ENCODE measurements around the gene DYSF. TPM values are rescaled to one million over a fixed set of nuclear protein-coding genes. Genes with fewer than 3 reads are reported as not detected.

DYSF gene
- polyA plus RNA-seq, 1 donor (not counting 4 experiments of a cell fraction or from before 2014, with no cell fraction given): 8.2 TPM

- Histone ChIP-seq H2AFZ (ENCODE audit: control insufficient read depth, low read length) (no peak overlapping the region), H3K27ac (ENCODE audit: control insufficient read depth, insufficient read depth, low read length) (no peak overlapping the region), H3K9me3 (ENCODE audit: control insufficient read depth, low read depth, low read length) (no peaks in the 10 kb centered on the region), H3K9me1 (ENCODE audit: control insufficient read depth, extremely low read depth, insufficient read depth, low read length) (no peaks in the 10 kb centered on the region), H3K4me1 (ENCODE audit: control insufficient read depth, extremely low read depth, insufficient read depth, low read length) (no peaks in the 10 kb centered on the region), H3K4me3 (ENCODE audit: control insufficient read depth in 2 of 3, extremely low read depth in 1 of 3, insufficient read depth in 2 of 3, low read depth in 1 of 3, low read length in 3 of 3) (no peak overlapping the region), H3K79me2 (ENCODE audit: control insufficient read depth, insufficient read depth, low read length) (no peaks in the 10 kb centered on the region), H4K20me1 (ENCODE audit: control insufficient read depth, extremely low read depth, insufficient read depth, low read length) (no peaks in the 10 kb centered on the region), H3K36me3 (ENCODE audit: control insufficient read depth in 2 of 2, extremely low read depth in 1 of 2, insufficient read depth in 2 of 2, low read length in 2 of 2) (peaks cover 0 to 3% of the 10 kb centered on the region in 2 experiments), H3K9ac (ENCODE audit: control insufficient read depth, extremely low read depth, insufficient read depth, low read length) (no peak overlapping the region), H3K4me2 (ENCODE audit: control insufficient read depth, extremely low read depth, insufficient read depth, low read depth, low read length) (no peak overlapping the region), H3K27me3 (ENCODE audit: control insufficient read depth, extremely low read depth, insufficient read depth, low read length) (peaks cover 5% of the 10 kb centered on the region)
- FAIRE-seq: no peak
- TF ChIP-seq, protein P1, sequence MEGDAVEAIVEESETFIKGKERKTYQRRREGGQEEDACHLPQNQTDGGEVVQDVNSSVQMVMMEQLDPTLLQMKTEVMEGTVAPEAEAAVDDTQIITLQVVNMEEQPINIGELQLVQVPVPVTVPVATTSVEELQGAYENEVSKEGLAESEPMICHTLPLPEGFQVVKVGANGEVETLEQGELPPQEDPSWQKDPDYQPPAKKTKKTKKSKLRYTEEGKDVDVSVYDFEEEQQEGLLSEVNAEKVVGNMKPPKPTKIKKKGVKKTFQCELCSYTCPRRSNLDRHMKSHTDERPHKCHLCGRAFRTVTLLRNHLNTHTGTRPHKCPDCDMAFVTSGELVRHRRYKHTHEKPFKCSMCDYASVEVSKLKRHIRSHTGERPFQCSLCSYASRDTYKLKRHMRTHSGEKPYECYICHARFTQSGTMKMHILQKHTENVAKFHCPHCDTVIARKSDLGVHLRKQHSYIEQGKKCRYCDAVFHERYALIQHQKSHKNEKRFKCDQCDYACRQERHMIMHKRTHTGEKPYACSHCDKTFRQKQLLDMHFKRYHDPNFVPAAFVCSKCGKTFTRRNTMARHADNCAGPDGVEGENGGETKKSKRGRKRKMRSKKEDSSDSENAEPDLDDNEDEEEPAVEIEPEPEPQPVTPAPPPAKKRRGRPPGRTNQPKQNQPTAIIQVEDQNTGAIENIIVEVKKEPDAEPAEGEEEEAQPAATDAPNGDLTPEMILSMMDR (optimal IDR thresholded peaks at IDR 0.05 in 1 of 3, IDR thresholded peaks at IDR 0.05 in 1 of 3, conservative IDR thresholded peaks at IDR 0.05 in 1 of 3; ENCODE audit: extremely low read depth in 1 of 3, insufficient read depth in 2 of 3, low read length in 3 of 3): no peak
- no peak for TF ChIP-seq EZH2 (IDR thresholded peaks at IDR 0.05; ENCODE audit: low read length)
- no peak for DNase-seq (ENCODE audit: low read depth, low spot score)
- dilution Hi-C loops (cut with MboI; ENCODE audit: extremely low pct_ligation_motif_present, low sequenced_read_pairs): no loop called here
Observed at GRCh38 chr2:71516253-71516888, 63.0 kb downstream of the DYSF start.

- Histone ChIP-seq H3K27ac (ENCODE audit: control insufficient read depth, insufficient read depth, low read length) (no peak overlapping the region), H3K27me3 (ENCODE audit: control insufficient read depth, extremely low read depth, insufficient read depth, low read length) (peaks cover 5% of the 10 kb centered on the region), H3K4me2 (ENCODE audit: control insufficient read depth, extremely low read depth, insufficient read depth, low read depth, low read length) (no peak overlapping the region), H3K9ac (ENCODE audit: control insufficient read depth, extremely low read depth, insufficient read depth, low read length) (no peak overlapping the region), H2AFZ (ENCODE audit: control insufficient read depth, low read length) (no peak overlapping the region), H3K79me2 (ENCODE audit: control insufficient read depth, insufficient read depth, low read length) (no peaks in the 10 kb centered on the region), H3K9me3 (ENCODE audit: control insufficient read depth, low read depth, low read length) (no peaks in the 10 kb centered on the region), H3K4me1 (ENCODE audit: control insufficient read depth, extremely low read depth, insufficient read depth, low read length) (no peaks in the 10 kb centered on the region), H3K4me3 (ENCODE audit: control insufficient read depth in 2 of 3, extremely low read depth in 1 of 3, insufficient read depth in 2 of 3, low read depth in 1 of 3, low read length in 3 of 3) (no peak overlapping the region), H3K36me3 (ENCODE audit: control insufficient read depth in 2 of 2, extremely low read depth in 1 of 2, insufficient read depth in 2 of 2, low read length in 2 of 2) (peaks cover 0 to 3% of the 10 kb centered on the region in 2 experiments), H4K20me1 (ENCODE audit: control insufficient read depth, extremely low read depth, insufficient read depth, low read length) (no peaks in the 10 kb centered on the region), H3K9me1 (ENCODE audit: control insufficient read depth, extremely low read depth, insufficient read depth, low read length) (no peaks in the 10 kb centered on the region)
- no peak for FAIRE-seq
- TF ChIP-seq, protein P1 (optimal IDR thresholded peaks at IDR 0.05 in 1 of 3, IDR thresholded peaks at IDR 0.05 in 1 of 3, conservative IDR thresholded peaks at IDR 0.05 in 1 of 3; ENCODE audit: extremely low read depth in 1 of 3, insufficient read depth in 2 of 3, low read length in 3 of 3): no peak
- no peak for TF ChIP-seq EZH2 (IDR thresholded peaks at IDR 0.05; ENCODE audit: low read length)
- DNase-seq (ENCODE audit: low read depth, low spot score): no peak
- dilution Hi-C loops (cut with MboI; ENCODE audit: extremely low pct_ligation_motif_present, low sequenced_read_pairs): no loop called here
Observed at GRCh38 chr2:71517851-71518250, 64.5 kb downstream of the DYSF start.

Measured in keratinocyte (primary cell).